ENCODE measurements around the gene ICAM1. TPM values are rescaled to one million over a fixed set of nuclear protein-coding genes. Genes with fewer than 3 reads are reported as not detected.

Gene ICAM1
- total RNA-seq, 1 donor from 2014 or later: 0.41 TPM

Small RNA genes lying within 50 kb of the gene (small RNA-seq; reads per million reads assigned to genes)
- gene AC011511.1: not detected
- gene AC011511.4: not detected
- not detected for gene MIR4322

Other genes with a start within 250 kb of the ICAM1 start
- gene SHFL, start 184.8 kb upstream of the ICAM1 start, total RNA-seq: 3.3 TPM
- not detected for gene ANGPTL6, start 168.4 kb upstream of the ICAM1 start, total RNA-seq
- 15.1 TPM for gene PPAN, start 164.8 kb upstream of the ICAM1 start, total RNA-seq
- 4.1 TPM for gene P2RY11, start 159.4 kb upstream of the ICAM1 start, total RNA-seq
- 108 TPM for gene EIF3G, start 151.2 kb upstream of the ICAM1 start, total RNA-seq
- 28.9 TPM for gene DNMT1, start 76.2 kb upstream of the ICAM1 start, total RNA-seq
- 2.4 TPM for gene S1PR2, start 39.8 kb upstream of the ICAM1 start, total RNA-seq
- gene MRPL4, start 18.9 kb upstream of the ICAM1 start, total RNA-seq: 10.2 TPM
- 0.41 TPM for gene ICAM4, start 15.8 kb downstream of the ICAM1 start, total RNA-seq
- 6.1 TPM for gene ICAM5, start 18.8 kb downstream of the ICAM1 start, total RNA-seq
- 1.6 TPM for gene ZGLP1, start 38.7 kb downstream of the ICAM1 start, total RNA-seq
- 11.4 TPM for gene FDX2, start 44.9 kb downstream of the ICAM1 start, total RNA-seq
- gene RAVER1, start 62.4 kb downstream of the ICAM1 start, total RNA-seq: 2.4 TPM
- gene ICAM3, start 68.5 kb downstream of the ICAM1 start, total RNA-seq: 0.82 TPM
- gene TYK2, start 109.5 kb downstream of the ICAM1 start, total RNA-seq: 29.8 TPM
- gene CDC37, start 132.4 kb downstream of the ICAM1 start, total RNA-seq: 44.0 TPM
- 3.3 TPM for gene PDE4A, start 149.4 kb downstream of the ICAM1 start, total RNA-seq
- gene KEAP1, start 232.2 kb downstream of the ICAM1 start, total RNA-seq: 45.7 TPM
- 0.41 TPM for gene S1PR5, start 246.3 kb downstream of the ICAM1 start, total RNA-seq